ENCODE results near the gene HSD3B7. TPM values are rescaled to one million over a fixed set of nuclear protein-coding genes. Genes with fewer than 3 reads are reported as not detected.

The HSD3B7 gene
- total RNA-seq, 1 experiment from 2014 or later: 5.4 TPM

GRCh38 chr16:31006589-31006988, 21.6 kb downstream of the HSD3B7 start:
- ChIA-PET POLR2A (no interaction called here), CTCF (interaction anchor here (0.7 kb wide), 1 partner anchor 141 kb away, joined by 5 read pairs; no protein-coding TSS in a partner anchor)
- in situ Hi-C loops (cut with HindIII; ENCODE audit: low pct_unique_long_range_greater_than_20kb, low sequenced_read_pairs) (no loop called here), intact Hi-C loops (cut with micrococcal nuclease; ENCODE audit: unreplicated experiment) (no loop called here)
- no peaks in the 10 kb centered on the region for H3K9me3 ChIP-seq (ENCODE audit: control insufficient read depth, insufficient read depth, low read depth, low read length)
- H3K27me3 ChIP-seq (ENCODE audit: control insufficient read depth, insufficient read depth, low read length): no peaks in the 10 kb centered on the region
- H3K4me1 ChIP-seq (ENCODE audit: control insufficient read depth, insufficient read depth, low read length): peaks cover 6% of the 10 kb centered on the region; the same call in 1 of the 2 replicates
- TF ChIP-seq SIN3A (IDR thresholded peaks at IDR 0.05; ENCODE audit: borderline replicate concordance, insufficient read depth, low read depth, low read length) (no peak), POLR2AphosphoS5 (IDR thresholded peaks at IDR 0.05; ENCODE audit: low read depth, low read length) (no peak), CTCF (IDR thresholded peaks at IDR 0.05) (no peak), REST (IDR thresholded peaks at IDR 0.05; ENCODE audit: insufficient read depth in 1 of 2, low read depth in 2 of 2, low read length in 1 of 2) (no peak), TCF7L2 (IDR thresholded peaks at IDR 0.05; ENCODE audit: low read depth, low read length) (no peak)
- ATAC-seq (no peak), DNase-seq (ENCODE audit: low read depth, low spot score) (no peak)
- no peaks in the 10 kb centered on the region for H3K36me3 ChIP-seq (ENCODE audit: control insufficient read depth, insufficient read depth, low read length)
- H3K27ac ChIP-seq (ENCODE audit: low read length): no peak overlapping the region
- no peak overlapping the region for H3K4me3 ChIP-seq (ENCODE audit: low read depth in 2 of 2, low read length in 2 of 2)
- no TSS peak for BruUV-seq (replicated peaks)

GRCh38 chr16:31007684-31008083, 22.7 kb downstream of the HSD3B7 start:
- no peaks in the 10 kb centered on the region for H3K36me3 ChIP-seq (ENCODE audit: control insufficient read depth, insufficient read depth, low read length)
- no peak for TF ChIP-seq SIN3A (IDR thresholded peaks at IDR 0.05; ENCODE audit: borderline replicate concordance, insufficient read depth, low read depth, low read length)
- no peak for TF ChIP-seq POLR2AphosphoS5 (IDR thresholded peaks at IDR 0.05; ENCODE audit: low read depth, low read length)
- no peak for TF ChIP-seq REST (IDR thresholded peaks at IDR 0.05; ENCODE audit: insufficient read depth in 1 of 2, low read depth in 2 of 2, low read length in 1 of 2)
- no peak for TF ChIP-seq TCF7L2 (IDR thresholded peaks at IDR 0.05; ENCODE audit: low read depth, low read length)
- no peak for TF ChIP-seq CTCF (IDR thresholded peaks at IDR 0.05)
- DNase-seq (ENCODE audit: low read depth, low spot score) (no peak), ATAC-seq (no peak)
- no peak overlapping the region for H3K4me3 ChIP-seq (ENCODE audit: low read depth in 2 of 2, low read length in 2 of 2)
- intact Hi-C loops (cut with micrococcal nuclease; ENCODE audit: unreplicated experiment) (no loop called here), in situ Hi-C loops (cut with HindIII; ENCODE audit: low pct_unique_long_range_greater_than_20kb, low sequenced_read_pairs) (no loop called here)
- H3K9me3 ChIP-seq (ENCODE audit: control insufficient read depth, insufficient read depth, low read depth, low read length): no peaks in the 10 kb centered on the region
- ChIA-PET CTCF (no interaction called here), POLR2A (interaction anchor here (0.6 kb wide), 1 partner anchor 15 kb away, joined by 6 read pairs; no protein-coding TSS in a partner anchor)
- H3K27me3 ChIP-seq (ENCODE audit: control insufficient read depth, insufficient read depth, low read length): no peaks in the 10 kb centered on the region
- no TSS peak for BruUV-seq (replicated peaks)
- peaks cover 6% of the 10 kb centered on the region; the same call in 1 of the 2 replicates for H3K4me1 ChIP-seq (ENCODE audit: control insufficient read depth, insufficient read depth, low read length)
- H3K27ac ChIP-seq (ENCODE audit: low read length): no peak overlapping the region
